Measurements from ENCODE around the gene PRMT9. TPM values are rescaled to one million over a fixed set of nuclear protein-coding genes. Genes with fewer than 3 reads are reported as not detected.

PRMT9 gene
- total RNA-seq, 4 donors from 2014 or later: 5.3 to 13.3 (median 7.1) TPM

- H3K27me3 ChIP-seq: no peaks in the 10 kb centered on the region
- 13% methylated on average over 17 of the region's 17 CpGs for WGBS
- H3K4me3 ChIP-seq: peak overlapping the region; percentile 62
- H3K9me3 ChIP-seq: no peaks in the 10 kb centered on the region
- H3K4me1 ChIP-seq: peaks cover 37% of the 10 kb centered on the region
- DNase-seq (ENCODE audit: low spot score in 2 of 2): no peak
- peak overlapping the region; percentile 71 for H3K27ac ChIP-seq
- peaks cover 7% of the 10 kb centered on the region for H3K36me3 ChIP-seq
- TF ChIP-seq EP300 (IDR thresholded peaks at IDR 0.05): no peak
- TF ChIP-seq POLR2A (IDR thresholded peaks at IDR 0.05): no peak
- no peak for TF ChIP-seq POLR2AphosphoS5 (IDR thresholded peaks at IDR 0.05)
- TF ChIP-seq CTCF (IDR thresholded peaks at IDR 0.05): no peak
These were observed 65.9 kb downstream of the PRMT9 start for GRCh38 chr4:147617841-147618691.

- WGBS: under 1% methylated on average over 36 of the region's 37 CpGs
- H3K4me1 ChIP-seq: peaks cover 37% of the 10 kb centered on the region
- TF ChIP-seq CTCF (IDR thresholded peaks at IDR 0.05) (no peak), POLR2A (IDR thresholded peaks at IDR 0.05) (peak in 1 of 2 donors; percentile 29), EP300 (IDR thresholded peaks at IDR 0.05) (no peak), POLR2AphosphoS5 (IDR thresholded peaks at IDR 0.05) (peak in 1 of 3 donors; percentile 37)
- DNase-seq (ENCODE audit: low spot score in 2 of 2): peak; percentile 99
- no peaks in the 10 kb centered on the region for H3K27me3 ChIP-seq
- H3K36me3 ChIP-seq: no peaks in the 10 kb centered on the region
- H3K27ac ChIP-seq: peak within 1 kb of the TSS; percentile 71
- H3K4me3 ChIP-seq: peak within 1 kb of the TSS; percentile 62
- no peaks in the 10 kb centered on the region for H3K9me3 ChIP-seq
These were observed 66.7 kb downstream of the PRMT9 start, which contains the start of gene TMEM184C for GRCh38 chr4:147617173-147617840. Gene TMEM184C, plus strand, starts transcription at chr4:147617397. Its CDS starts 560 bp downstream, at chr4:147617957.

- Histone ChIP-seq H3K27ac (no peak overlapping the region), H3K4me3 (peak overlapping the region; percentile 62), H3K27me3 (no peaks in the 10 kb centered on the region), H3K9me3 (no peaks in the 10 kb centered on the region), H3K36me3 (no peaks in the 10 kb centered on the region), H3K4me1 (peaks cover 37% of the 10 kb centered on the region)
- no peak for TF ChIP-seq POLR2A (IDR thresholded peaks at IDR 0.05)
- no peak for TF ChIP-seq CTCF (IDR thresholded peaks at IDR 0.05)
- TF ChIP-seq POLR2AphosphoS5 (IDR thresholded peaks at IDR 0.05): no peak
- WGBS: 34% methylated on average over 6 of the region's 6 CpGs
- no peak for DNase-seq (ENCODE audit: low spot score in 2 of 2)
These were observed 67.2 kb downstream of the PRMT9 start for GRCh38 chr4:147616849-147617172.

- Histone ChIP-seq H3K27me3 (no peaks in the 10 kb centered on the region), H3K27ac (no peak overlapping the region), H3K4me3 (no peak overlapping the region), H3K36me3 (no peaks in the 10 kb centered on the region), H3K4me1 (no peaks in the 10 kb centered on the region), H3K9me3 (no peaks in the 10 kb centered on the region)
- no peak for DNase-seq (ENCODE audit: low spot score in 2 of 2)
- TF ChIP-seq CTCF (IDR thresholded peaks at IDR 0.05) (no peak), POLR2AphosphoS5 (IDR thresholded peaks at IDR 0.05) (no peak), EP300 (IDR thresholded peaks at IDR 0.05) (no peak), POLR2A (IDR thresholded peaks at IDR 0.05) (no peak)
- WGBS: 50% methylated on average over 1 of the region's 1 CpG
These were observed 73.3 kb downstream of the PRMT9 start for GRCh38 chr4:147610686-147611085.

- DNase-seq (ENCODE audit: low spot score in 2 of 2): no peak
- no peaks in the 10 kb centered on the region for H3K9me3 ChIP-seq
- 81% methylated on average over 1 of the region's 1 CpG for WGBS
- H3K4me1 ChIP-seq: no peaks in the 10 kb centered on the region
- no peak overlapping the region for H3K27ac ChIP-seq
- TF ChIP-seq POLR2AphosphoS5 (IDR thresholded peaks at IDR 0.05) (no peak), EP300 (IDR thresholded peaks at IDR 0.05) (no peak), POLR2A (IDR thresholded peaks at IDR 0.05) (no peak), CTCF (IDR thresholded peaks at IDR 0.05) (no peak)
- H3K36me3 ChIP-seq: no peaks in the 10 kb centered on the region
- H3K4me3 ChIP-seq: no peak overlapping the region
- no peaks in the 10 kb centered on the region for H3K27me3 ChIP-seq
These were observed 76.5 kb downstream of the PRMT9 start for GRCh38 chr4:147607471-147607870.

All from suprapubic skin (tissue), 4 donors.